Fibroblast of lung (primary cell): ENCODE measurements around the gene WDR72.

Experiments
- CTCF ChIP-seq, 2 donors: IDR thresholded peaks in 1 of 2; conservative IDR thresholded peaks in 1 of 2; 1 replicate in 1 of 2; 2 replicates in 1 of 2; pipeline ENCODE4 v1.5.1; 2011 to 2012; ENCODE audit warnings: low read length in 2 of 2, control low read depth in 1 of 2, inconsistent platforms in 1 of 2, low read depth in 1 of 2, mild to moderate bottlenecking in 1 of 2
- EZH2 ChIP-seq: IDR thresholded peaks from 2 replicates; pipeline ENCODE4 v1.5.1; 2012; ENCODE audit warnings: low read length, control low read depth, mild to moderate bottlenecking; ENCODE audit errors: missing control alignments

GRCh38 chr15:53527996-53528395 is 231.5 kb downstream of the WDR72 start:
- TF ChIP-seq CTCF (conservative IDR thresholded peaks at IDR 0.05 in 1 of 2, IDR thresholded peaks at IDR 0.05 in 1 of 2; ENCODE audit: low read depth in 1 of 2, low read length in 2 of 2) (no peak), EZH2 (no peak)
